NCI-H2107 treated with DMSO at 0.1 percent for 48 hours (cell line): Measurements from ENCODE around the gene DLG5.
A peak's percentile ranks its signal among the peaks of the same experiment; 100 is the strongest.

Experiments used
- DNase-seq: peaks from one replicate; lab custom pipeline; 2025; ENCODE audit not compliant: unreplicated experiment; lab: John Stamatoyannopoulos, UW

Gene DLG5

GRCh38 chr10:77944519-77944918 lies 18.0 kb upstream of the DLG5 start:
- DNase-seq: no peak

GRCh38 chr10:77943121-77943901 lies 16.8 kb upstream of the DLG5 start:
- no peak for DNase-seq

- DNase-seq: no peak
Observed at GRCh38 chr10:77941790-77942189, 15.2 kb upstream of the DLG5 start.

- DNase-seq: no peak
Observed at GRCh38 chr10:77940627-77941026, 14.1 kb upstream of the DLG5 start.

- no peak for DNase-seq
Observed at GRCh38 chr10:77940225-77940624, 13.7 kb upstream of the DLG5 start.

- DNase-seq: no peak
Observed at GRCh38 chr10:77939561-77940001, 13.0 kb upstream of the DLG5 start.

GRCh38 chr10:77936697-77937567 lies 10.4 kb upstream of the DLG5 start:
- no peak for DNase-seq

- DNase-seq: no peak
Observed at GRCh38 chr10:77932016-77932715, 5.6 kb upstream of the DLG5 start.

- no peak for DNase-seq
Observed at GRCh38 chr10:77927402-77928246, 1.1 kb upstream of the DLG5 start.

GRCh38 chr10:77925795-77926565 lies 575 bp downstream of the DLG5 start:
- DNase-seq: no peak

GRCh38 chr10:77925410-77925794 lies 1.2 kb downstream of the DLG5 start:
- no peak for DNase-seq

GRCh38 chr10:77922566-77923179 lies 3.9 kb downstream of the DLG5 start:
- DNase-seq: no peak

GRCh38 chr10:77922055-77922454 lies 4.5 kb downstream of the DLG5 start:
- no peak for DNase-seq

GRCh38 chr10:77921395-77921794 lies 5.2 kb downstream of the DLG5 start:
- DNase-seq: peak; percentile 30

- DNase-seq: no peak
Observed at GRCh38 chr10:77920495-77920894, 6.1 kb downstream of the DLG5 start.

GRCh38 chr10:77919713-77920108 lies 6.8 kb downstream of the DLG5 start:
- DNase-seq: no peak

GRCh38 chr10:77915319-77916105 lies 11.0 kb downstream of the DLG5 start:
- no peak for DNase-seq

GRCh38 chr10:77913090-77913489 lies 13.5 kb downstream of the DLG5 start:
- no peak for DNase-seq

- no peak for DNase-seq
Observed at GRCh38 chr10:77912576-77912975, 14.0 kb downstream of the DLG5 start.
